Endothelial cell of umbilical vein (primary cell): ENCODE results near the gene KISS1. TPM values are rescaled to one million over a fixed set of nuclear protein-coding genes. Genes with fewer than 3 reads are reported as not detected.

Experiments used
- BruUV-seq: library from RNA; stranded (reverse); fragments of 400-500 nt; replicated peaks from 2 replicates; lab custom pipeline; 2021; lab: Mats Ljungman, UMichigan
- CTCF ChIA-PET: fragments of 300-600, 350-600 bp; sonication (Branson Sonifier 250); formaldehyde crosslinking; loops from one replicate; lab custom pipeline; 2021; ENCODE audit warnings: antibody characterized with exemption, inconsistent platforms; lab: Charles Lee
- POLR2A ChIA-PET: fragments of 300-600, 350-600 bp; sonication (Branson Sonifier 250); formaldehyde crosslinking; loops from one replicate; lab custom pipeline; 2021; ENCODE audit warnings: antibody characterized with exemption, inconsistent platforms; lab: Charles Lee
- DNase-seq: peaks from one replicate; pipeline ENCODE4 v3.0.0-alpha.2; 2011; ENCODE audit warnings: low read depth, low spot score
- FAIRE-seq: peaks from 2 replicates; lab custom pipeline; 2011; peaks lifted over from hg19 to GRCh38; lab: Jason Lieb, UNC
- H2AFZ ChIP-seq: 2 replicates; pipeline ENCODE4 v1.6.0; 2012; ENCODE audit warnings: low read depth, low read length, control low read depth, inconsistent platforms
- H3K27ac ChIP-seq: 2 replicates; pipeline ENCODE4 v1.5.1; 2011; ENCODE audit warnings: low read depth, mild to moderate bottlenecking, control low read depth, low read length, moderate library complexity; ENCODE audit not compliant: insufficient read depth
- H3K27me3 ChIP-seq, 2 experiments: 2 replicates each; pipeline versions ENCODE4 v1.6.0 to v1.6.1; 2011; ENCODE audit warnings: low read length in 2 of 2, mixed read lengths in 1 of 2; ENCODE audit not compliant: control insufficient read depth in 2 of 2, insufficient read depth in 2 of 2
- H3K36me3 ChIP-seq, 2 experiments: 2 replicates in 1 of 2; 3 replicates in 1 of 2; pipeline ENCODE4 v1.5.1; 2011; ENCODE audit warnings: low read length in 2 of 2, mild to moderate bottlenecking in 1 of 2, moderate library complexity in 1 of 2; ENCODE audit not compliant: control insufficient read depth in 2 of 2, insufficient read depth in 2 of 2; ENCODE audit errors: extremely low read depth in 1 of 2
- H3K4me1 ChIP-seq: 3 replicates; pipeline ENCODE4 v1.5.1; 2011; ENCODE audit warnings: mild to moderate bottlenecking, low read length; ENCODE audit not compliant: control insufficient read depth, insufficient read depth; ENCODE audit errors: extremely low read depth
- H3K4me2 ChIP-seq: 2 replicates; pipeline ENCODE4 v1.6.1; 2011; ENCODE audit warnings: low read length, control low read depth, mixed read lengths; ENCODE audit not compliant: insufficient read depth
- H3K4me3 ChIP-seq, 3 experiments: fragments of 200-600 bp in 1 of 3; sonication (generic), shearing (Covaris generic) in 1 of 3; replicated peaks in 1 of 3; 2 replicates each; pipeline ENCODE4 v1.5.1; 2011 to 2016; ENCODE audit warnings: control low read depth in 3 of 3, low read length in 3 of 3, mild to moderate bottlenecking in 2 of 3, inconsistent platforms in 1 of 3, low read depth in 1 of 3, moderate library complexity in 1 of 3; ENCODE audit not compliant: insufficient read depth in 1 of 3
- H3K79me2 ChIP-seq: 2 replicates; pipeline ENCODE4 v1.6.0; 2012; ENCODE audit warnings: low read length, inconsistent platforms; ENCODE audit not compliant: control insufficient read depth, insufficient read depth
- H3K9ac ChIP-seq: replicated peaks from 2 replicates; pipeline ENCODE3; 2011; ENCODE audit warnings: low read length, control low read depth; ENCODE audit not compliant: insufficient read depth; ENCODE audit errors: extremely low read depth
- H3K9me1 ChIP-seq: replicated peaks from 3 replicates; pipeline ENCODE4 v1.6.0; 2011; ENCODE audit warnings: mild to moderate bottlenecking, low read length; ENCODE audit not compliant: control insufficient read depth, insufficient read depth; ENCODE audit errors: extremely low read depth
- H3K9me3 ChIP-seq: replicated peaks from 2 replicates; pipeline ENCODE4 v1.5.1; 2012; ENCODE audit warnings: low read length, inconsistent platforms; ENCODE audit not compliant: control insufficient read depth, insufficient read depth
- H4K20me1 ChIP-seq: replicated peaks from 2 replicates; pipeline ENCODE3; 2011; ENCODE audit warnings: mild to moderate bottlenecking, low read length; ENCODE audit not compliant: control insufficient read depth, insufficient read depth; ENCODE audit errors: extremely low read depth
- CTCF ChIP-seq, 2 donors: IDR thresholded peaks; 1 replicate in 1 of 2; 2 replicates in 1 of 2; pipeline ENCODE4 v1.5.1; 2011; ENCODE audit warnings: low read length in 2 of 2, mild to moderate bottlenecking in 2 of 2, moderate library complexity in 2 of 2, control low read depth in 1 of 2, inconsistent platforms in 1 of 2, low read depth in 1 of 2; ENCODE audit not compliant: insufficient read depth in 1 of 2; ENCODE audit errors: extremely low read depth in 1 of 2
- FOS ChIP-seq: IDR thresholded peaks from 2 replicates; pipeline ENCODE4 v1.6.1; 2011; ENCODE audit warnings: mild to moderate bottlenecking, low read length, moderate library complexity, borderline replicate concordance; ENCODE audit not compliant: insufficient read depth
- GATA2 ChIP-seq: IDR thresholded peaks from 2 replicates; pipeline ENCODE4 v1.7.0; 2011; ENCODE audit warnings: low read depth, mild to moderate bottlenecking, moderate library complexity, mixed read lengths, low read length; ENCODE audit not compliant: insufficient read length, insufficient read depth
- JUN ChIP-seq: IDR thresholded peaks from 2 replicates; pipeline ENCODE4 v1.6.1; 2011; ENCODE audit warnings: borderline replicate concordance, low read depth; ENCODE audit not compliant: insufficient read length, insufficient read depth
- MAX ChIP-seq: IDR thresholded peaks from 2 replicates; pipeline ENCODE4 v1.6.1; 2011; ENCODE audit not compliant: insufficient read depth, insufficient read length
- MYC ChIP-seq: IDR thresholded peaks from one replicate; pipeline ENCODE4 v1.6.1; 2011; ENCODE audit warnings: mild to moderate bottlenecking, low read depth, low read length
- POLR2A ChIP-seq: IDR thresholded peaks from 2 replicates; pipeline ENCODE4 v1.6.1; 2012; ENCODE audit warnings: low read depth, mild to moderate bottlenecking, control low read depth, low read length
- POLR2AphosphoS5 ChIP-seq: IDR thresholded peaks from 2 replicates; pipeline ENCODE4 v1.6.1; 2012; ENCODE audit warnings: low read depth, mild to moderate bottlenecking, control low read depth, low read length, moderate library complexity; ENCODE audit not compliant: insufficient read depth
- dilution Hi-C: fragments of 300-500 bp; cut with MboI; formaldehyde crosslinking; loops from one replicate; pipeline ENCODE4 v1.15.0; 2019; ENCODE audit warnings: low sequenced_read_pairs; ENCODE audit not compliant: extremely low pct_ligation_motif_present
- intact Hi-C: fragments of 100-400 bp; cut with micrococcal nuclease; formaldehyde crosslinking; loops from one replicate; pipeline ENCODE4 v1.10.0; 2022
- polyA plus RNA-seq, 4 experiments: library from polyadenylated mRNA; depleted of rRNA in 3 of 4; stranded (reverse) in 3 of 4; unstranded in 1 of 4; fragments of >200 nt; gene quantifications; 2 replicates each; pipeline versions ENCODE4 v1.2.1 to v1.2.3, GENCODE V29; 2011 to 2012; ENCODE audit warnings: missing spikeins in 1 of 4
- total RNA-seq: library from RNA; stranded (reverse); gene quantifications from 2 replicates; pipeline ENCODE4 v1.2.3, GENCODE V29; 2021

Gene KISS1
- total and polyA plus RNA-seq, 2 donors (not counting 3 experiments of a cell fraction or from before 2014, with no cell fraction given), result 0.22 to 1.00 TPM

GRCh38 chr1:204218552-204218951 lies 22.3 kb upstream of the KISS1 start:
- Histone ChIP-seq H3K36me3 (peaks cover 0 to 2% of the 10 kb centered on the region in 2 experiments), H3K79me2 (no peaks in the 10 kb centered on the region), H3K9me1 (no peaks in the 10 kb centered on the region), H3K4me3 (no peak overlapping the region), H3K4me1 (no peaks in the 10 kb centered on the region), H4K20me1 (no peaks in the 10 kb centered on the region), H3K9ac (no peak overlapping the region), H3K27me3 (no peaks in the 10 kb centered on the region), H2AFZ (no peak overlapping the region), H3K9me3 (no peaks in the 10 kb centered on the region), H3K27ac (no peak overlapping the region), H3K4me2 (no peak overlapping the region)
- no peak for FAIRE-seq
- POLR2A ChIA-PET, result no interaction called here
- BruUV-seq, result no TSS peak
- CTCF ChIA-PET, result interaction anchor here (1.5 to 6.3 kb wide), 4 partner anchors 12 to 180 kb away, joined by 3 to 176 read pairs (median 23); partner anchors contain the start of gene PLEKHA6
- no peak for DNase-seq
- dilution Hi-C loops (no loop called here), intact Hi-C loops (no loop called here)
- TF ChIP-seq MAX (no peak), POLR2A (no peak), MYC (no peak), FOS (no peak), POLR2AphosphoS5 (no peak), CTCF (IDR thresholded peaks at IDR 0.05; ENCODE audit: extremely low read depth in 1 of 2, insufficient read depth in 1 of 2, low read depth in 1 of 2, low read length in 2 of 2) (no peak), GATA2 (no peak), JUN (no peak)
